Natural killer cell (primary cell): Measurements from ENCODE around the gene PTGER3. TPM values are rescaled to one million over a fixed set of nuclear protein-coding genes. Genes with fewer than 3 reads are reported as not detected.

Experiments used
- ATAC-seq, 3 donors: fragments of 150-1000 bp in 2 of 3; fragments of 200-7000 bp in 1 of 3; cut with Tn5 transposase; 1 replicate in 1 of 3; 2 replicates in 2 of 3; pipeline ENCODE4 v1.10.0; 2021; ENCODE audit warnings: mild to moderate bottlenecking in 2 of 3, moderate library complexity in 2 of 3
- DNase-seq, 2 donors: peaks; one replicate each; pipeline versions ENCODE4 v3.0.0 to v3.0.0-alpha.2; 2013 to 2021; ENCODE audit warnings: mixed read lengths in 1 of 2
- H3K27ac ChIP-seq: one replicate; pipeline ENCODE4 v1.5.1; 2013; ENCODE audit warnings: mild to moderate bottlenecking, low read length
- H3K27me3 ChIP-seq: one replicate; pipeline ENCODE4 v1.6.1; 2013; ENCODE audit warnings: low read length; ENCODE audit not compliant: control insufficient read depth, insufficient read depth
- H3K36me3 ChIP-seq: one replicate; pipeline ENCODE4 v1.6.1; 2013; ENCODE audit warnings: low read length; ENCODE audit not compliant: control insufficient read depth, insufficient read depth
- H3K4me1 ChIP-seq: one replicate; pipeline ENCODE4 v1.6.1; 2013; ENCODE audit warnings: low read length; ENCODE audit not compliant: control insufficient read depth, insufficient read depth
- H3K4me3 ChIP-seq: one replicate; pipeline ENCODE4 v1.5.1; 2013; ENCODE audit warnings: low read length
- H3K9me3 ChIP-seq: one replicate; pipeline ENCODE4 v1.6.1; 2013; ENCODE audit warnings: low read length; ENCODE audit not compliant: control insufficient read depth, insufficient read depth
- H3K27ac Mint-ChIP-seq, 2 donors: one replicate each; pipeline ENCODE4 v1.8.0; 2022; ENCODE audit warnings: mild to moderate bottlenecking in 2 of 2, mixed read lengths in 2 of 2, moderate library complexity in 1 of 2
- H3K27me3 Mint-ChIP-seq, 2 donors: one replicate each; pipeline ENCODE4 v1.8.0; 2022; ENCODE audit warnings: low read depth in 2 of 2, mixed read lengths in 2 of 2
- H3K36me3 Mint-ChIP-seq: one replicate; pipeline ENCODE4 v1.8.0; 2022; ENCODE audit warnings: mixed read lengths
- H3K4me1 Mint-ChIP-seq, 2 donors: one replicate each; pipeline ENCODE4 v1.8.0; 2022; ENCODE audit warnings: mixed read lengths in 2 of 2
- H3K4me3 Mint-ChIP-seq: one replicate; pipeline ENCODE4 v1.8.0; 2022; ENCODE audit warnings: mild to moderate bottlenecking, moderate library complexity, mixed read lengths
- H3K9me3 Mint-ChIP-seq, 2 donors: one replicate each; pipeline ENCODE4 v1.8.0; 2022; ENCODE audit warnings: mixed read lengths in 2 of 2
- CTCF ChIP-seq: fragments of 200-600 bp; IDR thresholded peaks from one replicate; pipeline ENCODE4 v1.8.0; 2022; ENCODE audit warnings: antibody characterized with exemption
- WGBS: methylation state at CpG from one replicate; pipeline ENCODE4 v1.1.7; 2013; ENCODE audit warnings: missing lambda C conversion rate; ENCODE audit not compliant: insufficient coverage; 5-methylcytosine and 5-hydroxymethylcytosine counted together
- intact Hi-C: fragments of 100-400 bp; cut with micrococcal nuclease; formaldehyde crosslinking; loops from one replicate; pipeline ENCODE4 v1.14.2; 2022
- total RNA-seq, 4 donors: library from RNA; stranded (reverse); fragments of 120-200 nt in 1 of 4; gene quantifications; one replicate each; pipeline versions ENCODE4 v1.2.3 to v1.2.4, GENCODE V29; 2013 to 2022

Gene PTGER3
- total RNA-seq, 3 donors from 2014 or later (not counting 1 experiment from before 2014, with no cell fraction given): 0.72 to 21.9 TPM; not detected in 1

- Histone ChIP-seq H3K27ac (no peak overlapping the region), H3K4me3 (no peak overlapping the region), H3K27me3 (peaks cover 4% of the 10 kb centered on the region), H3K9me3 (no peaks in the 10 kb centered on the region), H3K4me1 (peaks cover 4% of the 10 kb centered on the region), H3K36me3 (no peaks in the 10 kb centered on the region)
- Mint-ChIP-seq H3K4me1 (peaks cover 14% of the 10 kb centered on the region in 2 donors), H3K9me3 (no peaks in the 10 kb centered on the region), H3K36me3 (no peaks in the 10 kb centered on the region), H3K27me3 (peaks cover 2 to 28% of the 10 kb centered on the region in 2 donors), H3K27ac (no peak overlapping the region), H3K4me3 (no peak overlapping the region)
- intact Hi-C loops: no loop called here
- WGBS: 100% methylated on average over 1 of the region's 1 CpG
- DNase-seq: no peak
- no peak for ATAC-seq
- TF ChIP-seq CTCF: no peak
Measured at GRCh38 chr1:70994753-70995268, 52.8 kb downstream of the PTGER3 start.

- Histone ChIP-seq H3K4me3 (no peak overlapping the region), H3K9me3 (no peaks in the 10 kb centered on the region), H3K4me1 (peaks cover 4% of the 10 kb centered on the region), H3K36me3 (no peaks in the 10 kb centered on the region), H3K27me3 (peaks cover 3% of the 10 kb centered on the region), H3K27ac (no peak overlapping the region)
- H3K27ac Mint-ChIP-seq: no peak overlapping the region
- TF ChIP-seq CTCF: no peak
- no peak overlapping the region for H3K4me3 Mint-ChIP-seq
- peak in 2 of 3 donors; percentile 82 to 86 for ATAC-seq
- peaks cover 2 to 21% of the 10 kb centered on the region in 2 donors for H3K27me3 Mint-ChIP-seq
- no peaks in the 10 kb centered on the region for H3K36me3 Mint-ChIP-seq
- intact Hi-C loops: no loop called here
- peaks cover 14% of the 10 kb centered on the region in 2 donors for H3K4me1 Mint-ChIP-seq
- H3K9me3 Mint-ChIP-seq: no peaks in the 10 kb centered on the region
- DNase-seq: no peak
- 18% methylated on average over 3 of the region's 3 CpGs for WGBS
Measured at GRCh38 chr1:70993798-70994197, 53.8 kb downstream of the PTGER3 start.

- Histone ChIP-seq H3K4me3 (no peak overlapping the region), H3K27ac (no peak overlapping the region), H3K36me3 (no peaks in the 10 kb centered on the region), H3K4me1 (peaks cover 4% of the 10 kb centered on the region), H3K27me3 (no peaks in the 10 kb centered on the region), H3K9me3 (no peaks in the 10 kb centered on the region)
- Mint-ChIP-seq H3K36me3 (no peaks in the 10 kb centered on the region), H3K27me3 (peaks cover 2 to 20% of the 10 kb centered on the region in 2 donors), H3K9me3 (no peaks in the 10 kb centered on the region), H3K27ac (no peak overlapping the region), H3K4me1 (peaks cover 14% of the 10 kb centered on the region in 2 donors), H3K4me3 (no peak overlapping the region)
- TF ChIP-seq CTCF: no peak
- WGBS: 79% methylated on average over 2 of the region's 2 CpGs
- DNase-seq (no peak), ATAC-seq (no peak)
- intact Hi-C loops: no loop called here
Measured at GRCh38 chr1:70992521-70992920, 55.1 kb downstream of the PTGER3 start.
